AG09309 (cell line): ENCODE data around the gene FBXL13.

Experiments
- DNase-seq: peaks from one replicate; pipeline ENCODE4 v3.0.0-alpha.2; 2010; ENCODE audit warnings: low read depth
- H3K4me3 ChIP-seq: 2 replicates; pipeline ENCODE4 v1.5.1; 2011; ENCODE audit warnings: mild to moderate bottlenecking, low read depth, low read length, moderate library complexity; ENCODE audit not compliant: control insufficient read depth
- CTCF ChIP-seq: IDR thresholded peaks from 2 replicates; pipeline ENCODE4 v1.5.1; 2011; ENCODE audit warnings: mild to moderate bottlenecking, low read depth, low read length, inconsistent platforms; ENCODE audit not compliant: insufficient read depth, control insufficient read depth; ENCODE audit errors: missing control alignments

Gene FBXL13

GRCh38 chr7:102836191-102836919 is 238.2 kb downstream of the FBXL13 start:
- TF ChIP-seq CTCF, result no peak
- no peak overlapping the region for H3K4me3 ChIP-seq
- no peak for DNase-seq

DNA sequence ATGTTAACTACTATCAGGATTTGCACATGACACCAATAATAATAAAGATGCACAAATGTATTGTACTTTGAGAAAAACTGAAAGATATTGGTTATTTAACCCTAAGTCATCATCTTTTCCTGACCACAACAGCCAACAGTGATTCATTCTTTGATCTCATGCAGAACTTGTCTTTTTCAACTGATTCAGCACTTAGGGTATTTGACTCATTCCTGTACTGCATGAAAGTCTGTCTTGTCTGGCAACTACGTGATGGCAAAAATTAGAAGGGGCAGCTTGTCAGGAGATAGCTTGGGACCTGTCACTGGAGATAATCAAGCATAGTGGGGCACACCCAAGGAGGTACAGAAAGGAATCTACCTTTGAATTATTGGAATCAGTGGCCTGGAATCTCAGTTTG is 239.6 kb downstream of the FBXL13 start:
- no peak for DNase-seq
- H3K4me3 ChIP-seq, result no peak overlapping the region
- no peak for TF ChIP-seq CTCF

DNA sequence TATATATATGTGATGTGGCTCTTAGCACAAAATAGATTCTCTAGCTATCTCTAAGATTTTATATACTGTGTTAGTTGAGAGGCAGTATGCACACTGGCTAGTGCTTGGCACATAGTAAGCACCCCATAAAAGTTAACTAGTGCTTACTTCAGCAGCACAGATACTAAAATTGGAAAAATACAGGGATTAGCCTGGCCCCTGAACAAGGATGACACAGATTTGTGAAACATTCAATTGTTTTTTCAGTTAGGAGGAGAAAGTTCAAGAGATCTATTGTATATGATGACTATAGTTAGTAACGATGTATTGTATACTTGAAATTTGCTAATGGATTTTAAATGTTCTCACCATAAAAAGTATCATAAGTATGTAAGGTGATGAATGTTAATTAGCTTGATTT is 240.1 kb downstream of the FBXL13 start:
- H3K4me3 ChIP-seq, result no peak overlapping the region
- no peak for DNase-seq
- TF ChIP-seq CTCF, result no peak

DNA sequence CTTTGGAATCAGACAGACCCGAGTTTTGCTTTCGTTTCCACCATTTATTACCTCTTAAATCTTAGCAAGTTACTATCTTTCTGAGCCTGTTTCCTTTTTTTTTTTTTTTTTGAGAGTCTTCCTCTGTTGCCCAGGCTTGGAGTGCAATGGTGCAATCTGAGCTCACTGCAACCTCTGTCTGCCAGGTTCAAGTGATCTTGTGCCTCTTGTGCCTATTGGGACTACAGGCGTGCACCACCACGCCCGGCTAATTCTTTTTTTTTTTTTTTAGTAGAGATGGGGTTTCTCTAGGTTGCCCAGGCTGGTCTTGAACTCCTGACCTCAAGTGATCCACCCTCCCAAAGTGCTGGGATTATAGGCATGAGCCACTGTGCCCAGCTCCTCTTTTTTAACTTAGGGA is 241.3 kb downstream of the FBXL13 start:
- no peak for TF ChIP-seq CTCF
- no peak for DNase-seq
- H3K4me3 ChIP-seq, result no peak overlapping the region

DNA sequence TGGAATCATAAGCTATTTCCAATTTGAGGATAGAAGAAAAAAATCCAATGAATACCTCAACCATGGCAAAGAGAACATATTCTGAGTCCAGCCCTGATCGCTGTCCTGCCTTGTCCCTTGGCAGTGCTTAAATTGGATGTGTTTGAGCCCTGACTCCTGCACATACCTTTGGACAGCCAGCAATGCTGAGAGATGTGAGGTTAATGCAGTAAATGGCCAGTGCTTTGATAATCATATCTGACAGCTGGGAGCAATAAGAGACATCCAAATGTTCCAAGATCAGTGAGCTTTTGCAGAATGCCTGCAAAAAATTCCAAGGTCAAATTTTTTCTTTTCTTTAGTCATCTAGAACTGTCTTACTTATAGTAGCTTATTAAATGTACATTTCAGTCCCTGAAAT is 241.9 kb downstream of the FBXL13 start:
- no peak for TF ChIP-seq CTCF
- no peak for DNase-seq
- no peak overlapping the region for H3K4me3 ChIP-seq

DNA sequence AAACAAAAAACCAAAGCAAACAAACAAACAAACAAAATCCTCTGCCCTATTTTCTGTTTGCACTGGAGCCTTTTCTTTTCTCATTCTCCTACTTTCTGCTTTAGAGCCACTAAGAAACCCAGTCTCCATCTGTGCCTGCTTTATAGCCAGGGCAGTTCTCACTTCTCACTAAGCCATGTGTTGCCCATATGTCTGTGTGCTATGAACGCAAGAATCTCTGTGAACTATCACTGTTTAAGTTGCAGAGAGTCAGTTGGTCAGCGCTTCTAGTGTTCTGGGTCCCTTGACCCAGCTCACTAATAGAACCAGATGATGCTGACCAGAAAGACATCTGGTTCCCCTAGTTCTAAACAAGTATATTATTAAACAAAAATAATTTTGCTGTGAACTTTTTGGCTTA is 244.4 kb downstream of the FBXL13 start:
- no peak overlapping the region for H3K4me3 ChIP-seq
- TF ChIP-seq CTCF, result no peak
- DNase-seq, result no peak
